Cortex of kidney (tissue), 1 donor: Measurements from ENCODE around the gene CCDC78.

Experiments
- DNase-seq: peaks from one replicate; lab custom pipeline; 2025; lab: John Stamatoyannopoulos, UW

Gene CCDC78

DNA sequence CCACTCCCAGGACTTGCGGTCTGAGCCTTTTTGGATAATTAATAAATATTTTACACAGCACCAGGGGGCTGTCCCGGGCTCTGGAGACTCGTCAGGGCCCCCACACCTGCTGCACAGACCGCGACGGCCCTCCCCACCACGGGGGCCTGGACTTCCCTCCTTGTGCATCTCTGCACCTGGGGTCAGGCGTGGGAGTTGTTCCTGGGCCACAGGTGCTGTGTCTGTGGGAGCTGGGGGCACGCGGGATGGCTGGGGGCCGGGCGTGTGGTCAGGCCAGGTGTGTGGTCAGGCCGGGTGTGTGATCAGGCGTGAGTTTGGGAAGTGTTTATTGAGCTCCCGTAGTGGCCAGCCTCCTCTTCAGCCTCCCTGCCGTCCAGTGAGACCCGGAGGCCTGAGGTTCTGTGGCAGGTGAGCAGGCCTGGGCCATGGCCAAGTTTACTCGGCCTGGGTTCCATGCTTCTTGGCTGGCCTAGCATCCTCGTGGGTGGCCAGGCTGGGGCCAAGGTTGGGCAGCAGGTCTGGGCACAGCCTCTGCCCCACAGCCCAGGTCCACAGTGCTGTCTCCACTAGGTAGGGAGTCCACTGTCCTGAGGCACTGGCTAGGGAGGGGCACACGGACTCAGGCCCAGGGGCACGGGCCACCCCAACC, 47.9 kb downstream of the CCDC78 start:
- no peak for DNase-seq

DNA sequence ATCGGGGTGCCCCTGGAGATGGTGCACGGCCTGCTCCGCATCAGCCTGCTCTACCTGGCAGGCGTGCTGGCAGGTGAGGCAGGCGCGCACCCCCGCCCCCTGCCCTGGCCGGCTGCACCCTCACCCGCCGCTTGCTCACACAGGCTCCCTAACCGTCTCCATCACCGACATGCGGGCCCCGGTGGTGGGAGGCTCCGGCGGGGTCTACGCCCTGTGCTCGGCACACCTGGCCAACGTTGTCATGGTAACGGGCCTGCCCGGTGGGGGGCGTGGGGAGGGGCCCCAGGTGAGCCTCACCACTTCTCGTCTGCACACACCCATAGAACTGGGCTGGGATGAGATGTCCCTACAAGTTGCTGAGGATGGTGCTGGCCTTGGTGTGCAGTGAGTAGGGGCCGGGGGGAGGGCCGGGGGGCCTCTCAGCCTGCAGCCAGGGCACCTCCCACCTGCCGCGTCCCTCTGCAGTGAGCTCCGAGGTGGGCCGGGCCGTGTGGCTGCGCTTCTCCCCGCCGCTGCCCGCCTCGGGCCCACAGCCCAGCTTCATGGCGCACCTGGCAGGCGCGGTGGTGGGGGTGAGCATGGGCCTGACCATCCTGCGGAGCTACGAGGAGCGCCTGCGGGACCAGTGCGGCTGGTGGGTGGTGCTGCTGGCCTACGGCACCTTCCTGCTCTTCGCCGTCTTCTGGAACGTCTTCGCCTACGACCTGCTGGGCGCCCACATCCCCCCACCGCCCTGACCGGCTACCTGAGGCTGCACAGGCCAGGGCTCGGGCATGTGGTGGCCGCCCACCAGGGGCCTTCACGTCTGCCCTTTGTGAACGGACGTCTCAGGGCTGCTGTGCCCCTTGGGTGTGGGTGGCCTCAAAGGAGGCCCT, 48.7 kb downstream of the CCDC78 start:
- no peak for DNase-seq

DNA sequence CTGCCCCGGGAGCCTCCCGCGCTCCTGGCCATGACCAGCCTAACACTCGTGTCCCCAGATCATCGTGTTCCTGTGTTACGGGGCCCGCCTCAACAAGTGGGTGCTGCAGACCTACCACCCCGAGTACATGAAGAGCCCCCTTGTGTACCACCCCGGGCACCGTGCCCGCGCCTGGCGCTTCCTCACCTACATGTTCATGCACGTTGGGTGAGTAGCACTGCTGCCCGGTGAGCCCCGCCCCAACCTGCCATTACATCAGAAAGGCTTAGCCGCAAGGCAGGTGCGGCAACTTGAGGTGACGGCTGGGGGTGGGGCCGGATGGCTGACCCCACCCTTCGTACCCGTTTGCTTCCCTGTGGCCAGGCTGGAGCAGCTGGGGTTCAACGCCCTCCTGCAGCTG, 49.3 kb downstream of the CCDC78 start:
- DNase-seq = no peak

DNA sequence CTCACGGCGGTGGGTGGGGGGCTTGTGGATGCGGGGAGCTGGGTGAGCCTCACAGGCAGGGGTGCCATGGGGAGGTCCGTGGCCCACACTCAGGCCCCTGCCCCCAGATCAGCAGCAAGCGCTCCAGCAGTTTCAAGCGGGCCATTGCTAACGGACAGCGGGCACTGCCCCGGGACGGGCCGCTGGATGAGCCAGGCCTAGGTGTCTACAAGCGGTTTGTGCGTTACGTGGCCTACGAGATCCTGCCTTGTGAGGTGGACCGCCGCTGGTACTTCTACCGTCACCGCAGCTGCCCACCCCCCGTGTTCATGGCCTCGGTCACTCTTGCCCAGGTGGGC, 49.7 kb downstream of the CCDC78 start:
- DNase-seq = no peak

DNA sequence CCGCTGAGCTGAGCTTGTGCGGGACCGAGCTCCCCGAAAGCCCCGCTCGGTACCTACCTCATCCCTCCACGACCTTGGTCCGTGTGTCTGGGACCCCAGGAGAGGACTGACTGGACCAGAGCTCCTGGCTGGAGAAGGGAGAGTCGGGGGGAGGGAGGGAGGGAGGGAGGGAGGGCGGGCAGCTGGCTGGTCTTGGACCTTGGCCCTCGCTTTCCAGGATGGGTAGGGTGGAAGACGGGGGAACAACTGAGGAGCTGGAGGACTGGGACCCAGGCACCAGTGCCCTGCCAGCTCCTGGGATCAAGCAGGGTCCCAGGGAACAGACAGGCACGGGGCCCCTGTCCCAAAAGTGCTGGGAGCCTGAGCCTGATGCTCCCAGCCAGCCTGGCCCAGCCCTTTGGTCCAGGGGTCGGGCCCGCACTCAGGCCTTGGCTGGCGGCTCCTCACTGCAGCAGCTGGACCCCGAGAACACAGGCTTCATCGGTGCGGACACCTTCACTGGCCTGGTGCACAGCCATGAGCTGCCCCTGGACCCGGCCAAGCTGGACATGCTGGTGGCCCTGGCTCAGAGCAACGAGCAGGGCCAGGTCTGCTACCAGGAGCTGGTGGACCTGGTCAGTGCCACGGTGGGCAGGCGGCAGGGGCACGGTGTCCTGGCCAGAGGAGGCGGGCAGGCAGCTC, 50.2 kb downstream of the CCDC78 start:
- no peak for DNase-seq

DNA sequence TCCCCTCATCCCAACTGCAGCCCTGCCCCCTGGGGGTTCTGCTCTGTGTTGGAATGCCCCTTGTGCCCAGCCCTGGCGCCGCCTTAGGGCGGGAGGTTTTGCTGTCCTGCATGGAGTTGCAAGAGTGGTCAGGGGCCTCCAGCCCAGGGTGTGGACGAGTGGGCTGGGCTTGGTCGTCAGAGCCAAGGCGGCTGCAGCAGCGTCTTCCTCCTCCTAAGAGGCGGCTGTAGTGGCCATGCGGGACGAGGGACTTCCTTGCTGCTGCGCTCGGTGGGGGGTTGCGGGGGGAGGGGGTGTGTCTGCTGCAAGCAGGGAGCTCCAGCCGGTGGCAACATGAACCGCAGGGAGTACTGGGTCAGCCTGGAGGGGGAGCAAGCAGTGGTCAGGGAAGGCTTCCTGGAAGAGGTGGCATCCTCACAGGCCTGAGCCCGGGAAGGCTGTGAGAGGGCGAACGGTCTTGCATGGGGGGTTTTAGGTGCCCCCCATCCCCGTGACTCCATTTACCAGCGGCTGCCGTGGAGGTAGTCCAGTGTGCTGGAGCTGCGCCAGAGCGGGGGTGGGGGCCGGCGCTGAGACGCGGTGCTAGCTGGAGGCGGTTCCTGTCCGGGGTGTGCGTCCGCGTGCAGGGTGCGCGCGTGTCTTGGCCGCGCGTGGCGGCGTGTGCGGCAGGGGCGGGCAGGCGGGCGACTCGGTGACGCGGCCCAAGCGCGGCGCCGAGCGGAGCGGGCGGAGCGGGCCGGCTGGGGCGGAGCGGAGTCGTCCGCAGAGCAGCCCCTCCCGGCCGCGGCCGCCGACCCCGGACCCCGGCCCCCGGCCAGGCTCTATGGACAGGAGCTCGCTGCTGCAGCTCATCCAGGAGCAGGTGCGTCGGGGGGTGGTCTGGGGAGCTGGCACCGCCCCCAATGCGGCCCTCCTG, 51.0 kb downstream of the CCDC78 start, which contains the start of gene RHBDL1:
RHBDL1 (plus strand) TSS at position 704 of the 916 bp plus-strand sequence; CDS start at position 824, 120 bp downstream.
- no peak for DNase-seq

DNA sequence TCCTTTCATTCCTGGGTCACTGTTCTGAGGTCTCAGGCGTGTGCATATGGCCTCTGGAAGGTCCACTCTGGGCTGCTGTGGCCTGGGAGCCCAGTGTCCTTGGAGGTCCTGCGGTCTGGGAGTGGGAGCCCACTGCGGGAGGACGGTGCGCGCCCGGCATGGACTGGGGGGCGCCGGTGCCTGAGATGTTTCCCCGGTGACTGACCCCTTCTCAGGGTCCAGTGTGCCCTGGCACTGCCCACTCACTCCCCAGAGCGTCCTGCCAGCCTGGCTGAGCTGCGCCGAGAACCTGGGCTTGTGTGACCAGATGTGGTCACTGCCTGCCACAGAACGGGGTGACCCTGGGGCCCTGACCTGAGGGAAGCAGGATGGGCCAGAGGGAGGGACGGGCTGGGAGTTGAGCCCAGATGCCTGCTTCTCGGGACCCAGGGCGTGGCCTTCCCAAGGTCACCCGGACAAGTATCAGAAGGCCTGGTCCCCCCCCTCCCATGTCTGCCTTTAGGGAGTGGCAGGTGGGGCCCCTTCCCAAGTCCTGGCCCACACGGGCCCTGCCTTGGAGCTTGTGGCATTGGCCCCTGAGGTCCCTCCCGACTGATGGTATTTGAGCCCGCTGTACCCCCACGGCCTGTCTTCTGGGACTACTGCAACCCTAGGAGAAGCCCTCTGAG, 51.9 kb downstream of the CCDC78 start:
- DNase-seq = no peak

DNA sequence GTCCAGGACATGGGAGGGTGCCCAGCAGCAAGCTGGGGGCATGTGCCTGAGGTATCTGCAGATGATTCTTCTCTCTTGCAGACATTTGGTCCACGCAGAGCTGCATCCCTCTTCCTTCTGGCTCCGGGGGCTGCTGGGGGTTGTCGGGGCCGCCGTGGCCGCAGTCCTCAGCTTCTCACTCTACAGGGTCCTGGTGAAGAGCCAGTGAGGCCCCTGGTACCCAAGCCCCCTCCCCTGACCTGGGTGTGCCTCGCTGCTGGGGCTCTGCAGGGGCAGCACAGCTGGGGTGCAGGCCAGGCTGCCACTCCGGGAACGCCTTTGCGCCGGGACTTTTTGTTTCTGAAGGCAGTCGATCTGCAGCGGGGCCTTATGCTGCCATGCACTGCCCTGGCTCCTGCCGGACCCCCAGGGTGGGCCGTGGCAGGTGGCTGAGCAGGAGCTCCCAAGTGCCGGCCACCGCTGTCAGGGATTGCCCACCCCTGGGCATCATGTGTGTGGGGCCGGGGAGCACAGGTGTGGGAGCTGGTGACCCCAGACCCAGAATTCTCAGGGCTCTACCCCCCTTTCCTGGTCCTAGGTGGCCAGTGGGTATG, 52.7 kb downstream of the CCDC78 start:
- DNase-seq = no peak

DNA sequence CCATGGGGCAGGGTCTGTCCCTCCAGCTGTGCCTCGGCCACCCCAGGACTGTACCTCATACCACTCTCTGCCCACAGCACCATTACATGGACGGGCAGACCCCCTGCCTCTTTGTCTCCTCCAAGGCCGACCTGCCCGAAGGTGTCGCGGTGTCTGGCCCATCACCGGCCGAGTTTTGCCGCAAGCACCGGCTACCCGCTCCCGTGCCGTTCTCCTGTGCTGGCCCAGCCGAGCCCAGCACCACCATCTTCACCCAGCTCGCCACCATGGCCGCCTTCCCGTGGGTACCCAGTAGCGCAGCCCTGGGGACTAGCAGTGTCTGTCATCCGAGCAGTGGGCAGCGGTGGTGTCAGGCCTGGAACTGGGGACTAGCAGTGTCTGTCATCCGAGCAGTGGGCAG, 53.4 kb downstream of the CCDC78 start:
- DNase-seq = no peak
